Breast epithelium (tissue), 4 donors: ENCODE measurements around the gene CPNE9. TPM values are rescaled to one million over a fixed set of nuclear protein-coding genes. Genes with fewer than 3 reads are reported as not detected.

Experiments
- DNase-seq, 2 donors: peaks; one replicate each; pipeline ENCODE4 v3.0.0-alpha.2; 2019; ENCODE audit warnings: low spot score in 2 of 2
- H3K27ac ChIP-seq, 2 donors: fragments of 200-600 bp; sonication (generic) in 1 of 2; one replicate each; pipeline ENCODE4 v1.5.1; 2016 to 2019; ENCODE audit warnings: mild to moderate bottlenecking in 1 of 2
- H3K27me3 ChIP-seq, 2 donors: fragments of 200-600 bp; sonication (generic) in 1 of 2; one replicate each; pipeline versions ENCODE4 v1.5.1 to v1.6.0; 2017 to 2019; ENCODE audit warnings: control low read depth in 1 of 2, mild to moderate bottlenecking in 1 of 2
- H3K36me3 ChIP-seq: fragments of 200-600 bp; one replicate; pipeline ENCODE4 v1.5.1; 2019
- H3K4me1 ChIP-seq, 2 donors: fragments of 200-600 bp; sonication (generic); one replicate each; pipeline ENCODE4 v1.5.1; 2016 to 2019; ENCODE audit warnings: control low read depth in 1 of 2
- H3K4me3 ChIP-seq, 3 donors: fragments of 200-600 bp; sonication (generic); 1 replicate in 2 of 3; 2 replicates in 1 of 3; pipeline ENCODE4 v1.5.1; 2016 to 2019; ENCODE audit warnings: mild to moderate bottlenecking in 3 of 3, moderate library complexity in 2 of 3
- H3K9me3 ChIP-seq, 2 donors: fragments of 200-600 bp; sonication (generic) in 1 of 2; one replicate each; pipeline ENCODE4 v1.5.1; 2016 to 2019; ENCODE audit warnings: control low read depth in 1 of 2
- POLR2A ChIP-seq: fragments of 450-650 bp; IDR thresholded peaks from one replicate; pipeline ENCODE4 v1.6.1; 2016; ENCODE audit warnings: antibody characterized with exemption, mild to moderate bottlenecking, moderate library complexity
- POLR2AphosphoS5 ChIP-seq, 3 donors: sonication (generic); formaldehyde crosslinking; IDR thresholded peaks; one replicate each; pipeline ENCODE4 v1.6.1; 2017; ENCODE audit warnings: antibody characterized with exemption in 3 of 3
- intact Hi-C: fragments of 100-400 bp; cut with DNase I; formaldehyde crosslinking; loops from one replicate; pipeline ENCODE4 v1.15.1; 2023; ENCODE audit warnings: low total_unique reads
- total RNA-seq, 3 donors: library from RNA; depleted of rRNA; stranded (reverse); fragments of >200 nt; gene quantifications; one replicate each; pipeline ENCODE4 v1.1.0, GENCODE V29; 2016
- TF ChIP-seq, protein P1 (sequence below), 3 donors: fragments of 450-650 bp; IDR thresholded peaks; one replicate each; pipeline ENCODE4 v1.5.1; 2016 to 2017; ENCODE audit warnings: antibody characterized with exemption in 3 of 3, mild to moderate bottlenecking in 3 of 3, moderate library complexity in 3 of 3

CPNE9 gene
- total RNA-seq, 3 donors from 2014 or later, result not detected

DNA sequence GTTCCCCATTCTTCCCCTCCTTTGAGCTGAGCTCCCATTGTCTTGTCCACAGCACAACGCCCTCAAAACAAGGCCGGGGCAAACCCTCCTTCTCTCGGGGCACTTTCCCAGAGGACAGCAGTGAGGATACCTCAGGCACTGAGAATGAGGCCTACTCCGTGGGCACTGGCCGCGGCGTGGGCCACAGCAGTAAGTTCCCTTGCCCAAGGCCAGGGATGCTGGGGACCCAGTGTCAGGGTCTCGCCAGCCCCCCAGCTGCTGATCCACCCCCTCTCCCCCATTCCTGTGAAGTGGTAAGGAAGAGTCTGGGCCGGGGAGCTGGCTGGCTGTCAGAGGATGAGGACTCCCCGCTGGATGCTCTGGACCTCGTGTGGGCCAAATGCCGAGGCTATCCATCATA lies 41.9 kb downstream of the CPNE9 start:
- H3K9me3 ChIP-seq, result no peaks in the 10 kb centered on the region
- TF ChIP-seq POLR2A, result no peak
- TF ChIP-seq, protein P1, sequence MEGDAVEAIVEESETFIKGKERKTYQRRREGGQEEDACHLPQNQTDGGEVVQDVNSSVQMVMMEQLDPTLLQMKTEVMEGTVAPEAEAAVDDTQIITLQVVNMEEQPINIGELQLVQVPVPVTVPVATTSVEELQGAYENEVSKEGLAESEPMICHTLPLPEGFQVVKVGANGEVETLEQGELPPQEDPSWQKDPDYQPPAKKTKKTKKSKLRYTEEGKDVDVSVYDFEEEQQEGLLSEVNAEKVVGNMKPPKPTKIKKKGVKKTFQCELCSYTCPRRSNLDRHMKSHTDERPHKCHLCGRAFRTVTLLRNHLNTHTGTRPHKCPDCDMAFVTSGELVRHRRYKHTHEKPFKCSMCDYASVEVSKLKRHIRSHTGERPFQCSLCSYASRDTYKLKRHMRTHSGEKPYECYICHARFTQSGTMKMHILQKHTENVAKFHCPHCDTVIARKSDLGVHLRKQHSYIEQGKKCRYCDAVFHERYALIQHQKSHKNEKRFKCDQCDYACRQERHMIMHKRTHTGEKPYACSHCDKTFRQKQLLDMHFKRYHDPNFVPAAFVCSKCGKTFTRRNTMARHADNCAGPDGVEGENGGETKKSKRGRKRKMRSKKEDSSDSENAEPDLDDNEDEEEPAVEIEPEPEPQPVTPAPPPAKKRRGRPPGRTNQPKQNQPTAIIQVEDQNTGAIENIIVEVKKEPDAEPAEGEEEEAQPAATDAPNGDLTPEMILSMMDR (IDR thresholded peaks at IDR 0.05), result no peak
- no peak for TF ChIP-seq POLR2AphosphoS5 (IDR thresholded peaks at IDR 0.05)
- H3K27ac ChIP-seq, result no peak overlapping the region
- intact Hi-C loops, result no loop called here
- H3K27me3 ChIP-seq, result no peaks in the 10 kb centered on the region
- peaks cover 0 to 2% of the 10 kb centered on the region in 2 donors for H3K4me1 ChIP-seq
- H3K36me3 ChIP-seq, result peaks cover 15% of the 10 kb centered on the region
- no peak for DNase-seq
- no peak overlapping the region for H3K4me3 ChIP-seq

DNA sequence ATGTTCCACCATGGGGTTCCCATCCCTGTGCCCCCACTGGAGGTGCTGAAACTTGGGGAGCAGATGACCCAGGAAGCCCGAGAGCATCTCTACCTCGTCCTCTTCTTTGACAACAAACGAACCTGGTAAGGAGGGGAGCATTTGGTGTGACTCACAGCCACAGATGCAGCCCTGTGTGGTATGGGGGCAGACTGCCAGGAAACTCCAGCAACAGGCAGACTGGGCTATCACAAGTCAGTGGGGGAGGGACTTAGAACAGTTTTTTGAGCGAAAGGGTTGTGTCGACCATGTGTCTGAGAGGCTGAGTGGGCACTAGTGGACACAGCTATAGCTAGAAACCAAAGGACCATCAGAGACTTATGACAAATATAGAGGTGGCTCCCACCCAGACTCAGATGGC lies 42.7 kb downstream of the CPNE9 start:
- no peak overlapping the region for H3K4me3 ChIP-seq
- intact Hi-C loops, result no loop called here
- DNase-seq, result no peak
- TF ChIP-seq POLR2AphosphoS5 (IDR thresholded peaks at IDR 0.05) (no peak), POLR2A (no peak)
- TF ChIP-seq, protein P1 (IDR thresholded peaks at IDR 0.05), result no peak
- peak overlapping the region in 1 of 2 donors; percentile 0 for H3K27ac ChIP-seq
- H3K4me1 ChIP-seq, result peaks cover 0 to 11% of the 10 kb centered on the region in 2 donors
- peaks cover 15% of the 10 kb centered on the region for H3K36me3 ChIP-seq
- no peaks in the 10 kb centered on the region for H3K27me3 ChIP-seq
- no peaks in the 10 kb centered on the region for H3K9me3 ChIP-seq

DNA sequence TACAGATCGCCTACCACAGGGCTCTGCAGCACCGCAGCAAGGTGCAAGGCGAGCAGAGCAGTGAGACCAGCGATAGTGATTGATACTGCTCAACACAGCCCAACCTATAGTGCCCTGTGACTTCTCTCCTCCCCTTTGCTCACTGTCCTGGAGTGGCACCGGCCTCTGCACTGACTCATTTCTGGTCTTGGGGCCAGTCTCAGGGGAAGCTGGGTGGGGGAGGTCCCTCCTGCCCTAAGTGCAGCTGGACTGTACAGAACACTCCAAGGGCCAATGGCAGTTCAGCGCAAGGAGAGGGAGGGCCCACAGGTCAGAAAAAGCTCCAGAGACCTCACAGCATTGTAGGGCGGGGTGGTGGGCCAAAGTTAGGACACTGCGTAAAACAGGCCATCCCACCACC lies 43.6 kb downstream of the CPNE9 start:
- Histone ChIP-seq H3K36me3 (peaks cover 15% of the 10 kb centered on the region), H3K4me3 (no peak overlapping the region), H3K4me1 (peaks cover 0 to 14% of the 10 kb centered on the region in 2 donors), H3K27ac (no peak overlapping the region), H3K9me3 (no peaks in the 10 kb centered on the region), H3K27me3 (no peaks in the 10 kb centered on the region)
- intact Hi-C loops, result no loop called here
- no peak for DNase-seq
- TF ChIP-seq POLR2A (no peak), POLR2AphosphoS5 (IDR thresholded peaks at IDR 0.05) (no peak)
- TF ChIP-seq, protein P1 (IDR thresholded peaks at IDR 0.05), result no peak

DNA sequence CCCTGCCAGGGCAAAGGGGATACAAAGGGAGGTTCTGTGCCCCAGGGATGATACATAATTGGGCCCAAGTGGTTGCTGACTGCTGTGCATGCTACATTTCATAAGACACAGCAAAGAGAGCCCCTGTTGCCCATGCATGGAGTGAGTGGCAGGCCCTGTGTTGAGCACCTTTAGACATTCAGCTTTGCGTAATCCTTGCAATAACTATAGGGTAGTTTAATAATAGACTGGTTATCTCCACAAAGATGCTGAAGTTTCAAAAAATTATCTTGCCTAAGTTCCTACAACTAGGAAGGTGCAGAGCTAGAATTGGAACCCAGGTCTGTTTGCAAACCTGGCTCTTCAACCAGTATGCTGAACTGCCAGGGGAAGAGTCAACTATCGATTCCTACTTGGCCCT lies 44.4 kb downstream of the CPNE9 start:
- no peak for DNase-seq
- peaks cover 12% of the 10 kb centered on the region for H3K36me3 ChIP-seq
- no peak overlapping the region for H3K4me3 ChIP-seq
- no peaks in the 10 kb centered on the region for H3K27me3 ChIP-seq
- intact Hi-C loops, result no loop called here
- no peaks in the 10 kb centered on the region for H3K9me3 ChIP-seq
- no peak for TF ChIP-seq POLR2AphosphoS5 (IDR thresholded peaks at IDR 0.05)
- TF ChIP-seq, protein P1 (IDR thresholded peaks at IDR 0.05), result no peak
- TF ChIP-seq POLR2A, result no peak
- peaks cover 0 to 14% of the 10 kb centered on the region in 2 donors for H3K4me1 ChIP-seq
- no peak overlapping the region for H3K27ac ChIP-seq

DNA sequence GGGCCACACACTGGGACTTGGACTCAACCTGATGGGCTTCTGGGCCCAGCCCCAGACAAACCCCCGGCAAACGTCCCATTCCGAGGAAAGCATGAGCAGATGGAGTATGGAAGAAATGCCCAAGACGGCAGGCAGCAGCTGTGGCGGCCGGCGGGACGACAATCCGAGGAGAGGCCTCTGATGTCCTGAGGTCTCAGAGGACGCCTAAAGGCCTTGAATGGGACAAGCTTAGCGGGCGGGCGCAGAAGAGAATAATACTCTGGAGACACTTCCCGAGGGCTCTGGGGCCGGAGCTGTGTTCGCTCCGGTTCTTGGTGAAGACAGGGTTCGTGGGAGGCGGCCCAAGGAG lies 45.6 kb downstream of the CPNE9 start:
- Histone ChIP-seq H3K4me3 (peak overlapping the region; percentile 56 to 88 (median 69)), H3K9me3 (no peaks in the 10 kb centered on the region), H3K36me3 (peaks cover 7% of the 10 kb centered on the region), H3K4me1 (peaks cover 0 to 14% of the 10 kb centered on the region in 2 donors), H3K27me3 (no peaks in the 10 kb centered on the region), H3K27ac (peak overlapping the region; percentile 87 to 94)
- intact Hi-C loops, result no loop called here
- no peak for DNase-seq
- no peak for TF ChIP-seq POLR2AphosphoS5 (IDR thresholded peaks at IDR 0.05)
- no peak for TF ChIP-seq POLR2A
- TF ChIP-seq, protein P1 (IDR thresholded peaks at IDR 0.05), result no peak
